ENCODE results near the gene PRKG1. TPM values are rescaled to one million over a fixed set of nuclear protein-coding genes. Genes with fewer than 3 reads are reported as not detected.

PRKG1 gene
- total and polyA plus RNA-seq, 2 of the 8 experiments (the other 6 are each of a cell fraction or from before 2014, with no cell fraction given), result 4.2 to 15.2 TPM

DNA sequence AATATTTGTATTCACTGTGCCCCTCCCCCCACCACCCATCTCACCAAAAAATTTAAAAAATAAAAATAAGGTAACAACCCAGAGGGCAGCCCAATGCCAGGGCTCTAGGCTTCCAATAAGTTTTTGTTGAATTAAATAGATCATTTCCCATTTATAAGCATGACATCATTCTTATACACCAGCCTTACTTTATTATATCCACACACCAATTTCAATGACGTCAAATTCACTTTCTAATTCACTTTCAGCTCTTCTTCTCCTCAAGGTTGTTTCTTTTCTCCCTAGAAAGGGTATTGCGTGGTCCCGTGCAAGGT, 1238.6 kb downstream of the PRKG1 start:
- H3K27me3 ChIP-seq (replicated peaks in 1 of 4; ENCODE audit: control insufficient read depth in 3 of 4, extremely low read depth in 1 of 4, insufficient read depth in 3 of 4, low read length in 3 of 4), result peaks cover 52 to 85% (median 74%) of the 10 kb centered on the region in 4 experiments
- POLR2A ChIA-PET (ENCODE audit: partially characterized antibody), result no interaction called here
- WGBS, 2 experiments (ENCODE audit: extremely low coverage in 1 of 2, insufficient coverage in 1 of 2, insufficient read length in 1 of 2, insufficient replicate concordance in 2 of 2, low coverage in 1 of 2, low lambda C conversion rate in 2 of 2, missing lambda C conversion rate in 1 of 2), result 11 to 100% methylated on average over 1 to 3 of the region's 3 CpGs

More for the DNA sequence above, 1238.6 kb downstream of the PRKG1 start:
- H3K36me3 ChIP-seq (ENCODE audit: control insufficient read depth in 2 of 4, insufficient read depth in 4 of 4, low read length in 3 of 4), result no peaks in the 10 kb centered on the region
- H3K27ac ChIP-seq (ENCODE audit: low read depth, low read length), result no peak overlapping the region
- H3K56ac ChIP-seq (replicated peaks; ENCODE audit: insufficient read length, low read depth, low read length), result no peak overlapping the region
- H3K9me3 ChIP-seq (ENCODE audit: insufficient read depth in 2 of 2, low read depth in 1 of 2, low read length in 1 of 2), result no peaks in the 10 kb centered on the region
- no peak overlapping the region for H2AK5ac ChIP-seq (ENCODE audit: low read depth, low read length)
- no peak for FAIRE-seq
- no peak overlapping the region for H2BK5ac ChIP-seq (ENCODE audit: low read depth, low read length)
- peak overlapping the region; percentile 57 to 71 (median 66); a peak in 5 of 8 replicates for H3K4me3 ChIP-seq (ENCODE audit: extremely low read depth in 1 of 4, insufficient read depth in 2 of 4, low read depth in 3 of 4, low read length in 4 of 4)
- no peak overlapping the region for H3K14ac ChIP-seq (ENCODE audit: insufficient read length)
- H4K5ac ChIP-seq (ENCODE audit: insufficient read length, low read depth, low read length), result no peak overlapping the region
- no peak overlapping the region for H2BK120ac ChIP-seq (replicated peaks; ENCODE audit: low read depth, low read length)
- H4K8ac ChIP-seq (ENCODE audit: extremely low read depth, insufficient read depth, low read length), result no peak overlapping the region
- DNase-seq (ENCODE audit: low read depth in 1 of 2, low spot score in 2 of 2), result no peak
- H3K23me2 ChIP-seq (ENCODE audit: low read depth, low read length), result peaks cover 9% of the 10 kb centered on the region; the same call in 1 of the 2 replicates
- H2BK15ac ChIP-seq (ENCODE audit: low read length), result no peak overlapping the region
- no peak overlapping the region for H3K18ac ChIP-seq (ENCODE audit: extremely low read depth, low read length)
- no peaks in the 10 kb centered on the region for H3K79me2 ChIP-seq (ENCODE audit: control insufficient read depth in 1 of 2, insufficient read depth in 2 of 2, low read length in 2 of 2)
- peaks cover 0 to 2% of the 10 kb centered on the region in 2 experiments for H4K20me1 ChIP-seq (replicated peaks in 1 of 2; ENCODE audit: control insufficient read depth in 1 of 2, insufficient read depth in 2 of 2, low read length in 2 of 2)
- CTCF ChIA-PET (ENCODE audit: partially characterized antibody), result interaction anchor here (0.7 to 9.2 kb wide), 4 partner anchors 8 to 254 kb away, joined by 3 to 136 read pairs (median 6); no protein-coding TSS in a partner anchor
- H2AFZ ChIP-seq (ENCODE audit: low read length), result no peak overlapping the region
- no peak overlapping the region for H3K4ac ChIP-seq (replicated peaks; ENCODE audit: insufficient read length, low read depth, low read length)
- H3K9ac ChIP-seq (replicated peaks in 1 of 4; ENCODE audit: extremely low read depth in 1 of 4, low read depth in 3 of 4, low read length in 3 of 4), result no peak overlapping the region
- no peak overlapping the region for H2BK12ac ChIP-seq (ENCODE audit: low read depth, low read length)
- H3K79me1 ChIP-seq (ENCODE audit: low read depth, low read length), result no peaks in the 10 kb centered on the region
- H3K23ac ChIP-seq (ENCODE audit: insufficient read length), result no peak overlapping the region
- no peak overlapping the region for H2BK20ac ChIP-seq (ENCODE audit: low read length)
- TF ChIP-seq BCL11A (IDR thresholded peaks at IDR 0.05; ENCODE audit: low read depth in 2 of 2, low read length in 2 of 2) (no peak), JUN (IDR thresholded peaks at IDR 0.05; ENCODE audit: low read depth, low read length) (no peak), CHD2 (IDR thresholded peaks at IDR 0.05; ENCODE audit: low read length) (no peak), CHD1 (IDR thresholded peaks at IDR 0.05; ENCODE audit: low read depth, low read length) (no peak), SIN3A (conservative IDR thresholded peaks at IDR 0.05 in 1 of 2, IDR thresholded peaks at IDR 0.05 in 1 of 2; ENCODE audit: low read depth in 1 of 2, low read length in 2 of 2) (no peak), TCF12 (IDR thresholded peaks at IDR 0.05; ENCODE audit: low read depth, low read length) (no peak), ASH2L (IDR thresholded peaks at IDR 0.05; ENCODE audit: low read length) (no peak), EZH2 (IDR thresholded peaks at IDR 0.05; ENCODE audit: low read depth, low read length, severe bottlenecking) (no peak), NANOG (IDR thresholded peaks at IDR 0.05; ENCODE audit: insufficient read depth, low read depth, low read length, poor library complexity, severe bottlenecking) (no peak), CTBP2 (IDR thresholded peaks at IDR 0.05; ENCODE audit: borderline replicate concordance, insufficient read depth, insufficient read length, low read length) (no peak), POLR2A (IDR thresholded peaks at IDR 0.05; ENCODE audit: control extremely low read depth in 1 of 2, low read depth in 2 of 2, low read length in 2 of 2) (no peak), KDM1A (IDR thresholded peaks at IDR 0.05; ENCODE audit: borderline replicate concordance, low read length) (no peak), SRF (IDR thresholded peaks at IDR 0.05; ENCODE audit: low read depth, low read length) (no peak), SP4 (IDR thresholded peaks at IDR 0.05; ENCODE audit: low read length) (no peak)
- TF ChIP-seq, protein P1, sequence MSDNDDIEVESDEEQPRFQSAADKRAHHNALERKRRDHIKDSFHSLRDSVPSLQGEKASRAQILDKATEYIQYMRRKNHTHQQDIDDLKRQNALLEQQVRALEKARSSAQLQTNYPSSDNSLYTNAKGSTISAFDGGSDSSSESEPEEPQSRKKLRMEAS (IDR thresholded peaks at IDR 0.05), result no peak
- no peak overlapping the region for H4K91ac ChIP-seq (replicated peaks; ENCODE audit: insufficient read length, low read length)
- H3K4me2 ChIP-seq (ENCODE audit: insufficient read depth in 1 of 2, low read depth in 2 of 2, low read length in 2 of 2), result peak overlapping the region; percentile 78 to 87
- H3K4me1 ChIP-seq (replicated peaks in 1 of 4; ENCODE audit: control insufficient read depth in 3 of 4, insufficient read depth in 4 of 4, low read length in 3 of 4), result peaks cover 4 to 8% (median 6%) of the 10 kb centered on the region in 4 experiments; a peak in 6 of 7 replicates

Data from H1 (cell line).